Glomerular visceral epithelial cell (primary cell): Measurements from ENCODE around the gene SYNPR.

Experiments used
- DNase-seq: peaks from one replicate; pipeline ENCODE4 v3.0.0-alpha.2; 2016; ENCODE audit errors: extremely low spot score

Gene SYNPR

GRCh38 chr3:63304421-63304820 lies 26.3 kb downstream of the SYNPR start:
- DNase-seq, result no peak

GRCh38 chr3:63308072-63308471 lies 30.0 kb downstream of the SYNPR start:
- DNase-seq, result no peak

- no peak for DNase-seq
Observed at GRCh38 chr3:63309768-63310167, 31.7 kb downstream of the SYNPR start.

DNA sequence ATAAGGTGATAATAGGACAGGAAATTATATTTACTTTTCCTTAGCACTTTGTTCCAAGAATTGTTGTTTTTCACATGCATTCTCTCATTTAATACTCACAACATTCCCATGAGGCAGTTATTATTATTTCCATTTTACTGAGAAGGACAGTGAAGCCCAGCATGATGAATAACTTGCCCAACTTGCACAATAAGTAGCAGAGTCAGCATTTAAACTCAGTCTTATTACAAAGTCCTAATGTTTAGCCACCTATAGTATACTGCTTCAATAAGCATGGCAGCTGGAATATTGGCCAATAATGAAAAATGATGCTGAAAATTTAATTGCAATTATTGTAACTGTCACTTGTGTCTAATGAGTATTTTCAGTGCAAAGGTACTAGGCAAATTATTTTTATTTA lies 45.7 kb downstream of the SYNPR start:
- no peak for DNase-seq

DNA sequence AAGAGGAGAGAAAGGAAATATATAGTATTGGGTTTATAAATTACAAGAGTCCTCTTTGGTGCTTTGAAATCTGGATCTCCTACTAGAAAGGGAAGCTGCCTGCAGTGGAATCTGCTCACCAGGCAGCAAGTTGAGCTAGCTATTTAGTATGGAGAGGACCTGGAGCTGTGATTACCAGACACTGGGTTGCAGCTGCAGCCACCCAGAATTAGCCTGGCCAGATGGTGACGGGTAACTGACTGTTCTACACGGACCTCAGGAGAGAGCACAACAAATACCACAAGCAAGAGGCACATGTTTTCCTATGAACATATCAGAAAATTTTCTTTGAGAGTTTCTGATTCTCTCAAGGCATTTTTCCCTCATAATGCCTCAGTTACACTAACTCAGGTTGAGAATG lies 46.5 kb downstream of the SYNPR start:
- DNase-seq, result no peak

DNA sequence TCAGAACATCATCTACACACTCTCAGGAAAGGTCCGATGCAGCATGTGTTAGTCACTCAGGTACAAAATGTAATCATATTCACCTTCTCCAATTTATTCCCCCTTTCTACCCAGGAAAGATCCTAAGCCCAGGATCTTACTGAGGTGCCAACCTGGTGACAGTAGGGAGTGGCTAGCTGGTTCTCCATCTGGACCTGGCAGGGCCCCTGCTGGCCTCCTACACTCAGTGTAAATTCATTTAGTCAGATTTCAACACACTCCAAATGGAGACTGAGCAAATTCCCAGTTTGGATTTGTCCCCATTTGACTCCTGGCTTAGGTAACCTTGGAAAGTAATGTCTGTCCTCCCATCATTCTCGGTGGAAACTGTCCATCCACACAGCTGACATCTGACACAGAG lies 47.3 kb downstream of the SYNPR start:
- DNase-seq, result no peak

- no peak for DNase-seq
Observed at GRCh38 chr3:63328365-63328764, 50.3 kb downstream of the SYNPR start.

DNA sequence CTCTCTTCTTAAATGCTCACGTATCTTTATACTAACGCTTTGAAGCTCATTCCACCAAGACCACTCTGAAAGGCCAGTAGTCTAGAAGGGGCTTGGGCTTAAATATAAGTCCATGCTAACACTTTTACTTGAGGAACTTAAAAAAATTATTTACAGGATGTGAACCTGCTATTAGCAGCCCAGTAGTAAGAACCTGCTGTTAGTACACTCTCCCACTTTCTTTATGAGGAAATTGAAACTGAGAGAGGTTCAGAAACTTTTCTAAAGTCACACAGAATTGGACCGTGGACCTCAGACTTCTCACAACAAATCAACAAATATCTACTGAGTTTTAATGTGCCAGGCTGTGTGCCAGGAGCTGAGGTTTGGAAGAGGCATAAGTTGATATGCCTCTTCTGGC lies 53.4 kb downstream of the SYNPR start:
- DNase-seq, result no peak

GRCh38 chr3:63333815-63334214 lies 55.7 kb downstream of the SYNPR start:
- DNase-seq, result no peak

DNA sequence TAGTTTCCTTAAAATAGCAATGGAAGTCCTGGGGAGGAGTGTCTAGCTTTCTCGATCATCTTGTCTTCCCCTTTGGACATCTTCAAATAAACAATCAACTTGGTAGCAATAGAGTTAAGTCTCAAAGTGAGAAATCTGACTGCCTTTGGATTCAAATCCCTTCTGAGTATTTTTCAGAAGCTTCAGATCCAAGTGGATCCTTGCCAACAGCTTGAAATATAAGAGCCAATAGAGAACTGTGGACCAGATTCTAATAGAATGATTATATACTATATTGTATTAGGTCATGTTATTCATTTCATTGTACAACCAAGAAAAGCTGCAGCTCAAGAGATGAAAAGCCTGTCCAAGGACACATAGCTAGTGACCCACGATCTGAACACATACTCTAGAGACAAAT lies 60.2 kb downstream of the SYNPR start:
- DNase-seq, result no peak

- peak; percentile 82 for DNase-seq
Observed at GRCh38 chr3:63343674-63344073, 65.6 kb downstream of the SYNPR start.

GRCh38 chr3:63344661-63345060 lies 66.6 kb downstream of the SYNPR start:
- no peak for DNase-seq

DNA sequence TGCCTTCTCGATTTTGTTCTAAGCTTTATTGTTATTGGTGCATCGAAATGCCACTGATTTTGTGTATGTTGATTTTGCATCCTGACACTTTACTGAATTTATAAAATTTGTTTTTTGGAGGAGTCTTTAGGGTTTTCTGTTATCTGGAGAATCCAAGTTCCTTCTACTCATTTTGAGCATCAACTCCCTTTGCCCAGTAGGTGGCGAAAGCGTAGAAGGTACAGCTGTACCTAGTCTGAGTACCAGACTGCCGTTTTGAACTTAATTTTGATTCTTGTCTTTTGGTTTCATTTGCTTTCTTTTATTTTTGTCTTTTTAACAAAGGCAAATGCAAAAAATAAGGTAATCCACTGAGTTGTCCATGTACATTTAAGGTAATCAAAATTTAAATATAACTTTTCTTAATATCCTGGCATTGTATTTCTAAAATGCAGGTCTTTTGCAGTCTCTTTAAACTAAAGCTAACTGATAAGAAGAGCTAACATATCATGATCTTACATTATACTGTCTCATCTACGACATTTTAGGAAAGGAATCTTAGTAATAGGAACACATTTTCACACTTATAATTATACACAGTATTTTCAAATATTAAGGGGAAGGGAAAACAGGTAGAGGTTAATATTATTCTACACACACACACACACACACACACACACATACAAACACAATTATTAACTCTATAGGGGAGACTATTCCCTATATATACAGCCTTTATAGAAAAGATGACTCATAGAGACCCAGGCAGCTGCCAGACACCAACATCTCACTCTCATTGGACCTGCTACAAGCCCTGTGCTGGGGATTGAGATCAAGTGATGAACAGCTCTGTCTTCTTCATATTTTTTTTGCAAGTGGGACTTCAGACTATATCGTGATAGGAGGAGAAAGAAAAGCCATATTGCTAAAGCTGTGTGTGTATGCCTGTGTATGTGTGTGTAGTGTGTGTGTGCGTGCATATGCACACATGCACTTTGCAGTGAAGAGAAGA lies 71.8 kb downstream of the SYNPR start:
- peak; percentile 54 for DNase-seq

DNA sequence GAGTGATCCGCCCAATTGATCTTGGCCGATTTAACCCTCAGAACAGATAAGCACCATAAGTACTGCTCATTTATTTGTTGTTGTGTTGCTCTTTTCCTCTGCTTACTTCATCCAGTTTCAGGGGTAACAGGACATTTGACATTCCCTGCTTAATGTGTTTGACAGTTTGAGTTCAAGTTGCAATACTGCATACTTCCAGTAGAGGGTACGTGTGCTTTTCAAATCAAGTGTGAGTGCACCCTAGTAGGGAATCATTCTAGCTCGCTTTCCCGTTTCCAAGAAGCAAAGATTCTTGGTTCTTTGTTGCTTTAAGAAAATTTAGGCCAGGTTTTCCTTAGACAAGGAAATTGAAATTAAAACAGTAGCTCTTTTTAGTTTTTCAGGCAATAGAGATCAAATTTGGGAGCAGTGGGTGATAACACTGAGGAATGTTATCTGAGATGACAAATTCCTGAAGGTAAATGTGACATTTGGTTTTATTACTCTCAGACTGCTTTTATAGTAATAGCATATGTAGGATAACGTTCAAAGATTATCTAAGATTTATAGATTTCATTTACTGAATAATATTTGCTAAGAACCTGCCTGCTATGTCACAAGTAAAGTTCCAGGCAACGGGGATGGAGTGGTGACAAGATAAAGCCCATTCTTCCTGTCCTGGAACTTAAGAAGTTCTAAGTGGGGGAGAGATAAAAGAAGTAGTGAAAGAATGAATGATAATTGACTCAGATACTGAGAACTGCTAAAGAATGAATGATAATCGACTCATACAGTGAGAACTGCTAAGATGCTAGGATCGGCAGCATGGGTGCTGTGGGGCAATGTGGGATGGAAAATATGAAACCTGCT lies 73.3 kb downstream of the SYNPR start:
- peak; percentile 50 for DNase-seq

DNA sequence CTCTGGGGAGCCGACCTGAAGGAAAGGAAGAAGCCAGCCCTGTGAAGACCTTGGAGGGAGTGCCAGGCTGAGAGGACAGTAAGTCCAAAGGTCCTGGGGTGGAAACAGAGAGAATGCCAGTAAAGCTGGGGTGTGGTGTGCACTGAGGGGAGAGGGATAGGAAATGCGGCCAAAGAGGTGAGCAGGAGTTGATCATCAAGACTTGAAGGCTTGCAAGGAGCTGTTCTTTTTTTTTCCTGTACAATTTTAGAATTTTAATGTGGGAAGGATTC lies 73.8 kb downstream of the SYNPR start:
- DNase-seq, result no peak

DNA sequence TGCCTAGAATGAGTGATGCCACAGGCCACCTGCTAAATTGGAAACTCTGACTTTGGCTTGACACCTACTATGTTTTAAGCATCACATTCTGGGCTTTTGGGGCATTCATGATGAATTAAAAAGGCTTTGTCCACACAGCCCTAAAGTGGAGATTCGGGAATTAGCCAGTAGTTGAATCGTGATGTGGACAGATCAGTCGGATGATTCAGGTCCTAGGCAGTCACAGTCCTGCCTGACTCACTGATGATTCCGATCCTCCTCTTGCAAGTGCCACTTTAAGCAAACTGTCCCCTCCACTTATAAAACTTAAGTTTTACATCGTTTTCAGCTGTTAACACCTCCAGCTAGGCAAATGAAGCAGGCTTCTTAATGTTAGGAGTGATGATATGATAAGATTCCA lies 75.3 kb downstream of the SYNPR start:
- DNase-seq, result no peak

- peak; percentile 13 for DNase-seq
Observed at GRCh38 chr3:63354160-63354559, 76.1 kb downstream of the SYNPR start.

DNA sequence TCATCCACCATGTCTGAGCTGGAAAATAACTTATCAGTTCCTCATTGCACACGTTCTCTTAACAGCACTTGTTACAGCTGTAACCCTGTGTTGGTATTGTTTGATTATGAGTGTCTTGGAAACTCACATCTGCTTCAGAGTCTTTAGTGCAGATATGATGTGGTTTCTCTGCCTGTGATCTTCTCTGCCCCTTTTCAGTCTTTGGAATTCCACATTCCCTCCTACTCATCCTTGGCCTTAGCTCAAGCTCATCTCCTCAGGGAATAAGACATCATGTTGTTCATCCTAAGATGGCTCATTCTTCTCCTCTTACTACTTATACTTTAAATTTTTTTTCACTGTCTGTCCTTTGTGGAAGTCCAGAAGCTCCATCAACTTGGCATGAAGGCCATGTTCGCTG lies 77.7 kb downstream of the SYNPR start:
- no peak for DNase-seq

DNA sequence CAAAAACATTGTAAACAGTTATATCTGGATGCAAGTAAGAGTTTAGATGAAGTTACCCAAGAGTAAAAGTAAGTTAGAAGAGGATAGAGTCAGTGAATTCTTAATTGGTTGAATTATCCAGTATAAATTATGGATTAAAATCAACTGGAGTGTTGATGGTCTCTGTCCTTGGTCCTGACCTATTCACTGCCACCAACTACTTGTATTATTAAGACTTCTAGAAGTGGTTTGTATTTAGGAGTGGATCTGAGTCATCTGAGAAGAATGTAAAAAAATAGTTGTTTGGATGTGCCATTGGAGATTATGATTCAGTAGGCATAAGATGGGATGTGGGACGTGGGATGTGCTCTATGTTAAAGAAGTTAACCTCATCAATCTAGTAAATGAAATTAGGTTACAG lies 86.4 kb downstream of the SYNPR start:
- DNase-seq, result peak; percentile 12

GRCh38 chr3:63364910-63365309 lies 86.8 kb downstream of the SYNPR start:
- no peak for DNase-seq

DNA sequence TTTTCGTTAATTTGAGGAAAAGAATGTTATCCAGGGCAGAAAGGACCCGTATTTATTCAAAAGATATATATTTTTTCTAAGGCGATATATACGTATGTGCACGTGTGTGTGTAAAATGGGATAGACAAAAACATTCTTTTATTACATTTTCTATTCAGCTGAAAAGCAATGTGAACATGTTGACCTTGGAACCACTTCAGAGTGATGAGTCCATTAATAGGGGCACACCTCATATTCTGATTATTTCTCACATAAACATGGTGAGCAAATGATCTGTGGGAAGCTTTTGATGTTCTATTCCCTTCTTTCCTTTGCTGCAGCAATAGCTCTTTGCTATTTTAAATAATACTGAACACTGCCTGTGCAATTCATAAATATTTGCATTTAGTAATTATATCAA lies 87.6 kb downstream of the SYNPR start:
- no peak for DNase-seq

GRCh38 chr3:63370094-63370493 lies 92.0 kb downstream of the SYNPR start:
- no peak for DNase-seq

DNA sequence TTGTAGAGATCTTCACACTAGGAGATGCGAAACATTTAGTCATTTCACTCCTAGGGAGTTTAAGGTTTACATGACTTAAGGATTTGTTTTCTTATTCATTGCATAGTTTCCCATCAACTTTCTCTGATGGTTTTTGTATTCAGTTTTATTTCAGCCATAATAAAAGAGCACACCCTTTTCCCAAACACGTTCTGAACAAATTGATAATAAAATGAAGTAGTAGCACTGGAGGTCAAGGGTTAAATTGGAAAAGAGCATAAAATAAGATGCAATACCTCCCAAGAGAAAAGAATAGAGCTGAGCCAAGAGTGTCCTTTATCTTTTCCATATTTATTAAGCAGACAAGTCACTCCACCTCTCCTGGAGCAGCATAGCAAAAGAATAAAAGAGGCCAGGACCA lies 104.9 kb downstream of the SYNPR start:
- no peak for DNase-seq
